Measurements from ENCODE around the gene ZBTB14.

ZBTB14 gene

DNA sequence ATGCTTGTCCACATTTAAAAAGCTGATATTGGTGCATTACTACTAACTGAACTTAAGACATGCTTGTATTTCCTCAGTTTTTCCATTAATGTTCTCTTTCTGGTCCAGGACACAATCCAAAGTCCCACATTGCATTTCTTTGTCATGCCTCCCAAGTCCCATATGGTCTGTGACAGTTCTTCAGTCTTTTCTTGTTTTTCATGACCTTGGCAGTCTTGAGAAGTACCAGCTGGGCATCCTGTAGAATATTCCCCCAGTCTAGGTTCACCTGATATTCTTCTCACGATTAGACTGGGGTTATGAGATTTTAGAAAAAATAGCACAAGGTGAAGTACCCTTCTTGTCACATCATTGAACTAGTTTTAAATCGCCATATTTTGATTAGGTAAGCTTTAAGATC, 10.3 kb upstream of the ZBTB14 start:
- Histone ChIP-seq H3K36me3 (replicated peaks; ENCODE audit: low read depth, low read length) (no peaks in the 10 kb centered on the region), H3K79me2 (ENCODE audit: low read length) (no peaks in the 10 kb centered on the region), H3K4me1 (ENCODE audit: low read length) (peaks cover 20% of the 10 kb centered on the region), H3K4me2 (ENCODE audit: low read length) (no peak overlapping the region), H2AFZ (ENCODE audit: low read depth, low read length) (no peak overlapping the region), H3K27me3 (ENCODE audit: low read depth, low read length) (peaks cover 6% of the 10 kb centered on the region; the same call in 1 of the 2 replicates), H3K9me3 (ENCODE audit: insufficient read depth, low read length) (no peaks in the 10 kb centered on the region), H3K27ac (ENCODE audit: low read length) (no peak overlapping the region), H3K4me3 (ENCODE audit: low read length) (no peak overlapping the region), H3K9ac (ENCODE audit: low read length) (no peak overlapping the region), H4K20me1 (ENCODE audit: insufficient read depth, low read length) (no peaks in the 10 kb centered on the region)
- no peak for TF ChIP-seq EZH2phosphoT487 (IDR thresholded peaks at IDR 0.05; ENCODE audit: low read depth)
- TF ChIP-seq, protein P1, sequence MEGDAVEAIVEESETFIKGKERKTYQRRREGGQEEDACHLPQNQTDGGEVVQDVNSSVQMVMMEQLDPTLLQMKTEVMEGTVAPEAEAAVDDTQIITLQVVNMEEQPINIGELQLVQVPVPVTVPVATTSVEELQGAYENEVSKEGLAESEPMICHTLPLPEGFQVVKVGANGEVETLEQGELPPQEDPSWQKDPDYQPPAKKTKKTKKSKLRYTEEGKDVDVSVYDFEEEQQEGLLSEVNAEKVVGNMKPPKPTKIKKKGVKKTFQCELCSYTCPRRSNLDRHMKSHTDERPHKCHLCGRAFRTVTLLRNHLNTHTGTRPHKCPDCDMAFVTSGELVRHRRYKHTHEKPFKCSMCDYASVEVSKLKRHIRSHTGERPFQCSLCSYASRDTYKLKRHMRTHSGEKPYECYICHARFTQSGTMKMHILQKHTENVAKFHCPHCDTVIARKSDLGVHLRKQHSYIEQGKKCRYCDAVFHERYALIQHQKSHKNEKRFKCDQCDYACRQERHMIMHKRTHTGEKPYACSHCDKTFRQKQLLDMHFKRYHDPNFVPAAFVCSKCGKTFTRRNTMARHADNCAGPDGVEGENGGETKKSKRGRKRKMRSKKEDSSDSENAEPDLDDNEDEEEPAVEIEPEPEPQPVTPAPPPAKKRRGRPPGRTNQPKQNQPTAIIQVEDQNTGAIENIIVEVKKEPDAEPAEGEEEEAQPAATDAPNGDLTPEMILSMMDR (IDR thresholded peaks at IDR 0.05; ENCODE audit: low read depth, low read length): no peak

DNA sequence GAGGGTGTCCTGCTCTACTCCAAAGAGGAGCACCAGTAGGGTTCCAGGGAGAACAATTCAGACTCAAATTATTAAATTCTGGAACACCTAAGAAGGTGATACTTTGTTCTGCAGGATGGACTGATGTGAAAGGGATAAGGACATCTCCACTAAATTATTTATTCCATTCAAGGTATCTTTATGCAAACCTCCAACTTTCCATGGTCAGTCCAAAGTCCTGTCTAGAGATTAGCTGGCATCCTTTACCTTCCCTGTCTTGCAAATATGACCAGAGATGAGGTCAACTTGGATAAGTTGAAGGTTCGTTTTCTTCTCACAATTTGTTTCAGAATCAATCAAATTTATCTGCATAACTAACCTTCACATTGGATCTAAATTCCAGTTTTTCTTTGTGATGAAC, 8.7 kb upstream of the ZBTB14 start:
- H3K4me3 ChIP-seq (ENCODE audit: low read length): no peak overlapping the region
- peaks cover 10% of the 10 kb centered on the region; the same call in 1 of the 2 replicates for H3K27me3 ChIP-seq (ENCODE audit: low read depth, low read length)
- TF ChIP-seq EZH2phosphoT487 (IDR thresholded peaks at IDR 0.05; ENCODE audit: low read depth): no peak
- TF ChIP-seq, protein P1 (IDR thresholded peaks at IDR 0.05; ENCODE audit: low read depth, low read length): no peak
- H3K9me3 ChIP-seq (ENCODE audit: insufficient read depth, low read length): no peaks in the 10 kb centered on the region
- H2AFZ ChIP-seq (ENCODE audit: low read depth, low read length): no peak overlapping the region
- peaks cover 11% of the 10 kb centered on the region for H3K4me1 ChIP-seq (ENCODE audit: low read length)
- no peak overlapping the region for H3K27ac ChIP-seq (ENCODE audit: low read length)
- no peaks in the 10 kb centered on the region for H3K36me3 ChIP-seq (replicated peaks; ENCODE audit: low read depth, low read length)
- no peaks in the 10 kb centered on the region for H4K20me1 ChIP-seq (ENCODE audit: insufficient read depth, low read length)
- no peak overlapping the region for H3K4me2 ChIP-seq (ENCODE audit: low read length)
- no peak overlapping the region for H3K9ac ChIP-seq (ENCODE audit: low read length)
- no peaks in the 10 kb centered on the region for H3K79me2 ChIP-seq (ENCODE audit: low read length)

DNA sequence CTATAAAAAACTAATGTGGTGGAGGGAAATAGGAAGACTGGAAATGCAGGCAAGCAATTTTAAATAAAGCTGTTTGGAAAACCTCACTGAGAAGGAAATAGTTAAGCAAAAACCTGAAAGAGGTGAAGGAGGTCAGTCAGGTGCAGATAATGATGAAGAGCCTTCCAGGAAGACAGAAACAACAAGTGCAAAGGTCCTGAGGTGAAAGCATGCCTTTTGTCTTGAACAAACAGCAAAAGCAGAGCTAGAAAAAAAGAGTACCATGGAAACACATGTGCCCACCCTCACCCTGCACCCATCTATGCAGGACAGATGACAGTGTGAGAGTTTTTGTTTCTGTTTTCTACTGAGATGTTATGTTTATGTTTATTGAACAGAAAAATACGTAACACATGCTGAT, 8.1 kb upstream of the ZBTB14 start:
- peaks cover 10% of the 10 kb centered on the region; the same call in 1 of the 2 replicates for H3K27me3 ChIP-seq (ENCODE audit: low read depth, low read length)
- no peaks in the 10 kb centered on the region for H3K36me3 ChIP-seq (replicated peaks; ENCODE audit: low read depth, low read length)
- no peak for TF ChIP-seq EZH2phosphoT487 (IDR thresholded peaks at IDR 0.05; ENCODE audit: low read depth)
- TF ChIP-seq, protein P1 (IDR thresholded peaks at IDR 0.05; ENCODE audit: low read depth, low read length): no peak
- peaks cover 11% of the 10 kb centered on the region for H3K4me1 ChIP-seq (ENCODE audit: low read length)
- no peaks in the 10 kb centered on the region for H4K20me1 ChIP-seq (ENCODE audit: insufficient read depth, low read length)
- no peaks in the 10 kb centered on the region for H3K79me2 ChIP-seq (ENCODE audit: low read length)
- H3K27ac ChIP-seq (ENCODE audit: low read length): no peak overlapping the region
- no peak overlapping the region for H3K4me3 ChIP-seq (ENCODE audit: low read length)
- no peak overlapping the region for H3K9ac ChIP-seq (ENCODE audit: low read length)
- no peaks in the 10 kb centered on the region for H3K9me3 ChIP-seq (ENCODE audit: insufficient read depth, low read length)
- H2AFZ ChIP-seq (ENCODE audit: low read depth, low read length): no peak overlapping the region
- no peak overlapping the region for H3K4me2 ChIP-seq (ENCODE audit: low read length)

DNA sequence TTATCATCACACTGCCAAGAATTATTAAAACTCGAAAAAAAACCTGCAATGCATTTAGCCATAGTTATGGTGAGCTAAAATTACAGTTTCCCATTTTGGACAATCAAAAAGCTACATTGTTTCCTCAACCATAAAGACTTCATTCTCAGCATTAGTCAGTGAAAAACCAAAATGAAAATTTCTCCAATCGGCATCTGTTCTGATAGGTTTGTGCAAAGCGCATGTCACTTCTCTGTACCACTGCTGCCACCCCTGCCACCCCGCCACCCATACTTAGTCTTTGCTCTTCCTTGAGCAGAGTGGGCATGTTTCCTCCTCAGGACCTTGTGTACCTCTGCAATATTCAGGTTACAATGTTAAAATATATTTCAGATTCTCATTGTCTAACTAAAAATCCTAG, 7.1 kb upstream of the ZBTB14 start:
- Histone ChIP-seq H3K4me3 (ENCODE audit: low read length) (no peak overlapping the region), H3K9ac (ENCODE audit: low read length) (no peak overlapping the region), H3K4me1 (ENCODE audit: low read length) (peaks cover 11% of the 10 kb centered on the region), H3K4me2 (ENCODE audit: low read length) (peak overlapping the region; percentile 34), H3K27ac (ENCODE audit: low read length) (no peak overlapping the region), H3K36me3 (replicated peaks; ENCODE audit: low read depth, low read length) (no peaks in the 10 kb centered on the region), H3K9me3 (ENCODE audit: insufficient read depth, low read length) (no peaks in the 10 kb centered on the region), H2AFZ (ENCODE audit: low read depth, low read length) (no peak overlapping the region), H3K27me3 (ENCODE audit: low read depth, low read length) (peaks cover 10% of the 10 kb centered on the region; the same call in 1 of the 2 replicates), H3K79me2 (ENCODE audit: low read length) (no peaks in the 10 kb centered on the region), H4K20me1 (ENCODE audit: insufficient read depth, low read length) (no peaks in the 10 kb centered on the region)
- TF ChIP-seq, protein P1 (IDR thresholded peaks at IDR 0.05; ENCODE audit: low read depth, low read length): no peak
- no peak for TF ChIP-seq EZH2phosphoT487 (IDR thresholded peaks at IDR 0.05; ENCODE audit: low read depth)

Data from OCI-LY3 (cell line).